KBM-7 (cell line): ENCODE results near the gene FUNDC1.
A peak's percentile ranks its signal among the peaks of the same experiment; 100 is the strongest.
"Not testable (repeated sequence)": the region's sequence is repeated elsewhere in the genome, so short reads cannot be mapped to it uniquely, and the experiment has no call there.

Experiments
- DNase-seq: peaks from one replicate; pipeline ENCODE4 v3.0.0-alpha.2; 2015
- in situ Hi-C: fragments of 300-500 bp; cut with MboI; formaldehyde crosslinking; loops from 2 replicates; pipeline ENCODE4 v1.14.3; 2020; ENCODE audit warnings: low sequenced_read_pairs, low pct_unique_long_range_greater_than_20kb, mixed read lengths

Gene FUNDC1, protein sequence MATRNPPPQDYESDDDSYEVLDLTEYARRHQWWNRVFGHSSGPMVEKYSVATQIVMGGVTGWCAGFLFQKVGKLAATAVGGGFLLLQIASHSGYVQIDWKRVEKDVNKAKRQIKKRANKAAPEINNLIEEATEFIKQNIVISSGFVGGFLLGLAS

DNA sequence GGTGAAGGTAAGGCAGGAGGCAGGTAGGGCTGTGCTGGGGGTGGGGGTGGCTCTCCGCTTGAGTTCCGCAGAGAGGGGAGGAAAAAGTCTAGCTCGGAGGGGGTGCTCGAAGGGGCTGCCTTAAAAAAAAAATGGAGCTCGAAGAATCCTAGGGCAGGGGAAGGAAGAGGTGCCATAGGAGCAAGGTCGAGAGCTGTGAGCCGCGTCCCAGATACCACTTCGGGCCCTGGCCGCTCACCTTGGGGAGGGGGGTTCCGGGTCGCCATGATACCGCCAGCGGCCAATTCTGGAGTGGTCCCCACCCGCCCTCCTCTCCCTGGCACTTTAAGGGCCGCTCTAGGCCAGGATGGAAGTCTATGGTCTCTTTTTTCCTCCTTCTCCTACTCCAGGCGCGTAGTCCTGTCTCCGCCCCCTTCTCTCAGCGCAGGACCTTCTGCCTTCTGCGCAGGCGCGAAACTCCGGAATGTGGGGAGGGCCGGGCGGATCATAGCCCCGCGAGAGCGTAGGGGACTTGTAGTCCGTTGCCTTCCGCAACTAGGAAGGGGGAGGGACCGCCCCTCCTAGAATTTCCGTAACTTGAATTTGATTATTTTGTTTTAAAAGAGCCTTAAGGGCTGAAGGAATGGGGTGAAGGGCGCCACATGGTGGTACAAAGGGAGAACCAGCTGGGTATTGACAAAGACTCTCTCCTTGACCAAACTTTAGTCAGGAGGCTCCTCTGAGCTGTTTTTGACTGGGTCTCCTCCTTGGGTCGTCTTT, at the start of gene FUNDC1:
FUNDC1 (minus strand) TSS at position 293 of the 759 bp plus-strand sequence; CDS start at position 266, 27 bp downstream.
- in situ Hi-C loops: no loop called here
- peak; percentile 100 for DNase-seq

DNA sequence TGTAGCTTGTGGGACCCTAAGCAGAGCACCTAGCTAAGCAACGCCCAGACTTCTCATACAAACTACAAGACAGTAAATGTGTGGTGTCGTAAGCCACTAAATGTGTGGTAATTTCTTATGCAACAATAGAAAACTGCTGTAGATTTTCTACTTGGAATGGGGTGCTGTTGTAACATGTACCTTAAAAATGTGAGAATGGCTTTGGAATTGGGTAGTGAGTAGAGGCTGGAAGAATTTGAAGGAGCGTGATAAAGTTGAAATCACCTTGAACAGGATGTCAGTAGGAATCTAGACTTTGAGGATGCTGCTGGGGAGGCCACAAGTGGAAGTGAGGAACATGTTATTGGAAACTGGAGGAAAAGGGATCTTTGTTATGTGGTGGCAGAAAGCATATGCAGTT, 43.2 kb upstream of the FUNDC1 start:
- no peak for DNase-seq
- in situ Hi-C loops: no loop called here

DNA sequence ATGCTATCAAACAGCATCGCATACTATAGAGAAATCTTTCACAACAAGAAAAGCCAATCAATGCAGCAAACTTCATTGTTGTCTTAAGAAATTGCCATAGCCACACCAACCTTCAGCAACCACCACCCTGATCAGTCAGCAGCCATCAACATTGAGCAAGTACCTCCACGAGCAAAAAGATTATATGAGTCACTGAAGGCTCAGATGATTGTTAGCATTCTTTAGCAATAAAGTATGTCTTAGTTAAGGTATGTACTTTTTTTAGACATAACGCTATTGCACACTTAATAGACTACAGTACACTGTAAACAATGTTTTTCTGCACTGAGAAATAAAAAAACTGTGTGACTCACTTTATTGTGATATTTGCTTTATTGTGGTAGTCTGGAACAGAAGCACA, 37.8 kb upstream of the FUNDC1 start:
- DNase-seq: no peak

DNA sequence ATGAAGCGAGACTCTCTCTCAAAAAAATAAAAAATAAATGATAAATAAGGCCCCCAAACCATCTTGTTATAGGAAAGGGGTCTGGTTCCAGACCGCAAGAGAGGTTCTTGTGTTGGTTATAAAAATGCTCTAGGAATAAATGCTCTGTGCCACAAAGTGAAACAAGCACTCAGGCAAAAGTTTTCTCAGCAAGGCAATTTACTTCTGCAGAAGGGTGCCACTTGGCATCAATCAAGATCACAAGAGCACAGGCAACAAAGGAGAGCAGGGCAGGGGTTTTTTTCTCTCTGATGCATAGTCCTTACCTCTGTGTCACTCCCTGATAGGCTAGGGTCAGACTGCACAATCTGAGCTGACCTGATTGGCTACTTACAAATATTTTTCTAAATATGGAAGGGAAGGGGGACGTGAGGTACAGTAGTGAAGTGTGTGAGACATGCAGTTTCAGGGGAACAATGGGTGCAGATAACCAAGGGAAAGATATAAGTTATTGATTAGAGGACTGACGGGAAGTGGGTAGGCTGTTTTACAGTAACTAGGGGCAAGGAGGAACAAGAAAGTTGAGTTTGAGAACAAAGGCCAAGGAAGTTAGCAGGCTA, 29.8 kb upstream of the FUNDC1 start:
- in situ Hi-C loops: no loop called here
- no peak for DNase-seq

More for the DNA sequence above, 37.8 kb upstream of the FUNDC1 start:
- in situ Hi-C loops: no loop called here

DNA sequence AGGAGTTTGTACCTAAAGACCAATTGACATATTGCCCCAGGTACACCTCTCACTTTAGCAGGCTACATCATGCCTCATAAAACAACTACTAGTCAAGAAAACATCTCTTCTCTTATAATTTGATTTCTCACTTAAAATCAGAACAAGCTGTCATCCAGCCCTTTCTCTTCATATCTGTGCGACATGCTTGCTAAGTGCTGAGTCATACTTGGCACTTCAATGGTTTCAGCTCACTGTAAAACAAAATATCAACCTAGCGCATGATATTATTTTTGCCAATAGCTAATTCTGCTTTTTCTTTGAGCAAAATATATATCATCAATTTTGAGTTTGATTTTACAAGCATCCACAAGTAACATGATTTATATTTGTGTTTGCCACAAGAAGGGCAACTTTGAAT, 27.9 kb upstream of the FUNDC1 start:
- in situ Hi-C loops: no loop called here
- DNase-seq: no peak

DNA sequence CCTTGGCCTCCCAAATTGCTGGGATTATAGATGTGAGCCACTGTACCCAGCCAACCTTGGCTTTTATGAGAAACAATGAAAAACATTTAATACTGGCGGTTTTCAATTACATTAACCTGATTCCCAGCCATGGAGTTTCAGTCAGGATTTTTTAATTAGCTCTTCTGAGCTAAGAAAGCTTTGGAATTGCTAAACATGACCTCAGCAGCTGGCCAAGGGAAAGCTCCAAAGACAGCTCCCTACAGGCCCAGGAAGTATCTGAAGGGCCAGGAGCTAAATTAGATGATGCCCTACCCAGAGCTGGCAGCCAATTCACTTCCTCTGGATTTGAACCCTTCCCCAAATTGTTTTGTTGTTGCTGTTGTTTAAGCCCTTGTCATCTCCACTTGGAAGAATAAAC, 26.5 kb upstream of the FUNDC1 start:
- in situ Hi-C loops: no loop called here
- no peak for DNase-seq

DNA sequence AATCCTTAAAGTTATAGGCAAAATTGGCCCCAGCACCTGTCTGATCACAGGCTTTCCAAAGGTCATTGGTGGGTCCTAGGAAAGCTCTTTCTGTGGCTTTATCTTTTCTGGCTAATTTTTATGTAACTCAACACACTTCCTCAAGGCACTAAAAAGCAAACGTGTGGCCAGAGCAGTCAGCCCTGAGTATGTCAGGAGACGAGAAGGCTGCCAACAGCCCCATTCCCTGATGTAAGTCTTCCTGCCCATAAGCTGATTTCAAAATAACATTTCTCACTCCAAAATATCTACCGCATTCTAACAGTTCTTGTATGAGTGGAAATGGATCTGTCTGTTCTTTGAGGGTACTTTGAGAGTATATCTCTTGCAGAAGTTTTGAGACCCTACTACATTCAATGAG, 25.5 kb upstream of the FUNDC1 start:
- no peak for DNase-seq
- in situ Hi-C loops: no loop called here

DNA sequence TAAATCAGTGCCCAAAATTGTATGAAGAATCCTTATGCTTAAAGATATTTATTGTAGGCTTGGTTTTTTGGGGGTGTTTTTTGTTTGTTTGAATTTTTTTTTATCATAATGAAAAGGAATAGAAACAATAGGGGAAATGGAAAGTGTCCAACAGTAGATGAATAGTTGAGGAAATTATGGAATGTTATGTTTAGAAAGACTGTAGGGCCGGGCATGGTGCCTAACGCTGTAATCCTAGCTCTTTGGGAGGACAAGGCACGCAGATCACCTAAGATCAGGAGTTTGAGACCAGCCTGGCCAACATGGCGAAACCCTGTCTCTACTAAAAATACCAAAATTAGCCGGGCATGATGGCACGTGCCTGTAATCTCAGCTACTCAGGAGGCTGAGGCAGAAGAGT, 19.2 kb upstream of the FUNDC1 start:
- in situ Hi-C loops, DNase-seq: not testable (repeated sequence)

DNA sequence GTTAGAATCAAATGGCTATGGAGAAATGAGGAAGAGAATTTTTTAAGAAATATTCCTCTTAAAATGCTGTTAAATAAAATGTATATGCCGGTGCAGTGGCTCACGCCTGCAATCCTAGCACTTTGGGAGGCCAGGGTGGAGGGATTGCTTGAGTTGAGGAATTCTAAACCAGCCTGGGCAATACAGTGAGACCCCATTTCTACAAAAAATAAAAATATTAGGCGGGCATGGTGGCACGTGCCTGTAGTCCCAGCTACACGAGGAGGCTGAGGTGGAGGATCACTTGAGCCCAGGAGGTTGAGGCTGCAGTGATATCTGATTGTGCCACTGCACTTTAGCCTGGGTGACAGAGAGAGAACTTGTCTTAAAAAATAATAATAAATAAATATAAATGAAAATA, 7.9 kb upstream of the FUNDC1 start:
- in situ Hi-C loops: no loop called here
- DNase-seq: no peak

DNA sequence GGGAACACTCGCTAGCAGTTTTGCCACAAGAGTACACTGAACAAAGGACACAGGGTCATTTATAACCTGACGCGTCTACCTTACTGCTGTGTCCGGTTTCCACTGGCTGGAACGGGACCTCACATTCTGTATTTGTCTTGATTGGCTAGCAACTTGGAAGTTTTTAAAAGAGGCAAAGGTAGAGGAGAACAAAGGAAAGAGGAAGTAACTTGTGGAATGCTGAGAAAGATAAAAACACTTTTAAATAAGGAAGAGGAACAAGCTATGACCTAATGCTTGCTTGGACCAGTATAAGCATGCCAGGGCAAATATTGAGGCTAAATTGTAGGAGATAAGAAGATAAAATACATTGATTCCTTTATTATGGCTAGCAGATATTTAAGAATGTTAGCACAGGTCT, 2.8 kb upstream of the FUNDC1 start:
- DNase-seq: peak; percentile 86
- in situ Hi-C loops: not testable (repeated sequence)

DNA sequence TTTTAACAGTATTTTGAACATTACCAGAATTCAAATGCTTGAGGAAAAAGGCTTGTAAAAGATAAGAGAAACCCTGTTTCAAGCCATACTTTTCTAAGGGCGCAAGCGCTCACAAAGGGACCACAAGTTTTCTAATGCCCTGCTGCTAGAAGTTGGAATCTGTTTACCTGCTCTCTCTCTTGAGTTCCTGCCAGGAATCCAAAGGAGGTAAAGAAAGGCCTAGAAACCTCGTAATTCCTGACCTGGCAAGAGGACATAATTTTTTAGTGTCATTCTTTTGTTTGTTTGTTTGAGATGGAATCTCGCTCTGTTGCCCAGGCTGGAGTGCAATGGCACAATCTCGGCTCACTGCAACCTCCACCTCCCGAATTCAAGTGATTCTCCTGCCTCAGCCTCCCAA, 1.4 kb upstream of the FUNDC1 start:
- in situ Hi-C loops: no loop called here
- no peak for DNase-seq

DNA sequence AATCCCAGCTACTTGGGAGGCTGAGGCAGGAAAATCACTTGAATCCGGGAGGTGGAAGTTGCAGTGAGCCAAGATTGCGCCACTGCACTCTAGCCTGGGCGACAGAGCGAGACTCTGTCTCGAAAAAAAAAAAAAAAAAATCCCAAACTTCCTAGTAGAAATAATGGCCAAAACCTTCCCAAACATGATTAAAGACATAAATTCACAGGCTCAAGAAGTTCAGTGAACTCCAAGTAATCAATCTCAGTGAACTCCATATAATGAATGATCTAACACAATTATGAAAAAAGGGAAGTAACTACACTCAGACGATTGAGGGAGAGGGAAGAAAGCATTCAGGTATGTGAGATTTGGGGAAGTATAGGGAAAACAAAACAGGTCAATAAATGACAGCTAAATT, 6.5 kb downstream of the FUNDC1 start:
- peak; percentile 55 for DNase-seq
- in situ Hi-C loops: no loop called here

DNA sequence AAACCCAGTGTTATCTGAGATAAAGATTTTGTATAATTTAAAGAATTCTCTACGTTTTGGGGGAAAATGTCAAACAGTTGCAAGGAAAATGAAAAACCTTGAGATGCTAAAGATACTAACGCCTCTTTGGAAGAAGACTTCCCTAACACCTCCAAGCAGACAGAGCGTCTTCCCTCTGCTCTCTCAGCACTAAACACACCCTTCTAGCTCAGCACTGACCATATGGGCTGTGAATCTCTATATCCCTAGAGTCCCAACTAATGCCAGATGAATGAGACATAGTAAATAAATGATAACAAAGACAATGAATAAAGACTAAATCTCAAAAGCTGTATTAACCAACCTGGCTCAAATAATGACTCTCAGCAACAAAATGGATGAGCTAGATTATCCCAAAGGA, 13.3 kb downstream of the FUNDC1 start:
- in situ Hi-C loops: no loop called here
- DNase-seq: no peak

DNA sequence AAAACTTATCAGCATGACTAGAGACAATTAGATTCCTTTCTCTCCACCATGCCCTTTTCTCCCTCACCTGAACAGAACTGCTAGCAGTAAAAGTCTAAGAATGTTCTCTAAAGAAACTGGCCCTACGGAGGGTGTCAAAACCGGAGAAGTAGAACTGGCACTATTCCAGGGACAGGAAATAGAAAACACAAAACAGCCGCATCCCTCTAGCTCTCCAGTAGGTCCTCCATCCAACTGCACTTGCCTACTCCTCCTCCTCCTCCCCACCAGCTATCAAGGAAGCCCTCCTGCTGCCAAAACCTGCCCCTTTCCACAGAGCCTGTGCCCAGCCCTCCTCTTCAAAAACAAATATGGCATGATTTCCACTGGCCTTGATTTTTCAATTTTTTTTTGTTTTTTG, 28.4 kb downstream of the FUNDC1 start:
- peak; percentile 26 for DNase-seq
- in situ Hi-C loops: no loop called here

DNA sequence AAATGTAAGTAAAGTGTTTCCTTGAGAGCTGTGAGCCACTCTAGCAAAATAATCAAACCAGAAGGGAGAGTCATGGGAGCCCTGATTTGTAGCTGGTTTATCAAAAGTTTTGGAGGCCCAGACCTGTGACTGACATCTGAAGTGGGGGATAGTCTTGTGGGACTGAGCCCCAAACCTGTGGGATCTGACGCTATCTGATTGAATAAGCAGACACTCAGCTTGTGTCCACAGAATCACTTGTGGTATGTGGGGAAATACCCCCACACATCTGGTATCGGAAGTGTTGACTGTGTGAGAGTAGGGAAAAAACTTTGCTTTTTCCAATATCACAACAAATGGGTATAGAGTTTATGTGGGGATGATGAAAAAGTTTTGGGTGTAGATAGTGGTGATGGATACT, 35.4 kb downstream of the FUNDC1 start:
- no peak for DNase-seq
- in situ Hi-C loops: no loop called here

DNA sequence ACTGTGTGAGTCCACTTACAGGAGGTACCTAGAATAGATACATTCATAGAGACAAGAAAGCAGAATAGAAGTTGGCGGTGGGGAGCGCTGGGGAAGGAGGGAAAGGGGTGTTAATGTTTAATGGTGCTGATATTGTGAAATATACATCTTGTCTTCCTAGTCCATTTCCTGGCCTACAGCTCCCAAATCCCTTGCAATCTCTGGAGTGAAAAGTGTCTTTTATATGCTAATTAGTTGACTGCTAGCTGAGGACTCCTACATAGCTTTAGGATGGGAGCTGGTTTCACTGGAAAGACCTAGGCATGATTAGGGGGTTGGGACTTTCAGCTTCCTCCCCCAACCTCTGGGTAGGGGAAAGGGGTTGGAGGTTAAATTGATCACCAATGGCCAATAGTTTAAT, 36.0 kb downstream of the FUNDC1 start:
- in situ Hi-C loops: no loop called here
- DNase-seq: no peak

DNA sequence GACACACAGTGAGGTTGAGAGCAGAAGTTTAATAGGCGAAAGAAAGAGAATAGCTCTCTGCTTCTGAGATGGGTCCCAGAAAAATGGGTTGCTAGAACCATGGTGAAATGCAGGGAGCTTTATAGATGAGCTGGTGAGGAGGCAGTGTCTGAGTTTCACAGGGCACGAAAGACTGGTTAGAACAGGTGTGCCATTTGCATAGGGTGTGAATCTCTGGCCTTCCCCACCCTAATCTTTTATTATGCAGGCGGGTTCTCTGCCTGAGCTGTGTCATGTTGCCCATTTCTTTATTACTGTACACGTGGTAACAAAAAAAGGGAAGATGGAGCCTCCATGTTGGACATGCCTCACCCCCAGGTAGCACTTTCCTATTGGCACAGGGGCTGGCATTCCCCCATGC, 39.1 kb downstream of the FUNDC1 start:
- in situ Hi-C loops: no loop called here
- no peak for DNase-seq

DNA sequence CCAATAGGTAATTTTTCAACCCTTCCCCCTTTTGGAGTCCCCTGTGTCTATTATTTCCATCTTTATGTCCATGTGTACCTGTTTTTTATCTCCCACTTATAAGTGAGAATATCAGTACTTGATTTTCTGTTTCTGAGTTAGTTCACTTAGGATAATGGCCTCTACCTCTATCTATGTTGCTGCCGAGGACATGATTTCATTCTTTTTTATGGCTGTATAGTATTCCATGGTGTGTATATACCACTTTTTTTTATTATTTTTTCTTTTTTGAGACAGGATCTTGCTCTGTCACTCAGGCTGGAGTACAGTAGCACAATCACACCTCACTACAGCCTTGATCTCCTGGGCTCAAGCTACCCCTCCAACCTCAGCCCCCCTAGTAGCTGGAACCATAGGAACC, 47.6 kb downstream of the FUNDC1 start:
- in situ Hi-C loops: no loop called here
- DNase-seq: no peak

DNA sequence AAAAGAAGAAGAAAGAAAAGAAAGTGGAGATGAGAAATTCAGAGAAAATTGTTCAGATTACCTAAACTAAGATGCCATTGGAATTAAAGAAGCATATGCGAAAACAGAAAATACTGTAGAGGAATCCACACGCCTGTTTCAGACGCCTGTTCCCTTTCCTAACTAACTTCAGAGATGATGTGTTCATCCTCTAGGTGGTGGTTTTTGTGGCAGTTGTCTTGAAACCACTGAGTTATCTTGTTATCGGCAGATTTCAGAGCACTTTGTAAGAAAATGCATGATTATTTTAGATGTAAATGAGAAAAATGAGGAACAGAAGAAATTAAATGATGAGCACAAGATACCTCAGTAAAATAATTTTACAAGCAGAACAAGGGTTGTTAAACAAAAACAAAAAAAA, 48.3 kb downstream of the FUNDC1 start:
- in situ Hi-C loops: no loop called here
- DNase-seq: peak; percentile 67

DNA sequence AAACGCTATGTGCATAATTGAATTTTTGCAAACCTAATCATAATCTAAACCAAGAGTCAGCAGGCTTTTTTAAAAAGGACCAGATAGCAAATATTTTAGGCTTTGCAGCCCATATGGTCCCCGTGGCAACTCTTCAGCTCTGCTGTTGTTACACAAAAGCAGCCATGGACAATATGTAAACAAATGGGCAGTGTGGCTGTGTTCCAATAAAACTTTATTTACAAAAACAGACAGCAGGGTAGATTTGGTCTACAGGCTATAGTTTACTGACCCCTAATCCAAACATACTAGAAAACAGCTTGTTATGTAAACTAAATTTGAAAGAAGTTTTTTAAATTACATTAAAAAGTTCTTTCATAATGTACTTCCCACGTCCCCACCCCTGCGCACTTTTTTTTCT, 53.1 kb downstream of the FUNDC1 start:
- in situ Hi-C loops: no loop called here
- DNase-seq: no peak
